ENCODE results near the gene AKR7A2.

Gene AKR7A2

GRCh38 chr1:19311931-19312781 is at the start of gene AKR7A2, which contains the start of gene SLC66A1:
Gene AKR7A2 (minus strand): TSS chr1:19312144. CDS start chr1:19312124, 20 bp downstream.
Gene SLC66A1 (plus strand): TSS chr1:19312326. CDS start chr1:19317678, 5,352 bp downstream.
- DNase-seq = peak; percentile 92

GRCh38 chr1:19360843-19361610 is 49.1 kb upstream of the AKR7A2 start:
- DNase-seq = no peak

- DNase-seq = no peak
Measured at GRCh38 chr1:19360432-19360831, 48.5 kb upstream of the AKR7A2 start.

- no peak for DNase-seq
Measured at GRCh38 chr1:19360016-19360415, 48.1 kb upstream of the AKR7A2 start.

GRCh38 chr1:19359357-19359756 is 47.4 kb upstream of the AKR7A2 start:
- no peak for DNase-seq

GRCh38 chr1:19358710-19359109 is 46.8 kb upstream of the AKR7A2 start:
- no peak for DNase-seq

GRCh38 chr1:19357299-19357986 is 45.5 kb upstream of the AKR7A2 start:
- DNase-seq = no peak

- no peak for DNase-seq
Measured at GRCh38 chr1:19356266-19356665, 44.3 kb upstream of the AKR7A2 start.

- DNase-seq = no peak
Measured at GRCh38 chr1:19354531-19354981, 42.6 kb upstream of the AKR7A2 start.

- no peak for DNase-seq
Measured at GRCh38 chr1:19353596-19353995, 41.7 kb upstream of the AKR7A2 start.

- DNase-seq = no peak
Measured at GRCh38 chr1:19352839-19353238, 40.9 kb upstream of the AKR7A2 start.

GRCh38 chr1:19351873-19352272 is 39.9 kb upstream of the AKR7A2 start:
- no peak for DNase-seq

- DNase-seq = no peak
Measured at GRCh38 chr1:19350566-19350965, 38.6 kb upstream of the AKR7A2 start.

GRCh38 chr1:19349999-19350398 is 38.1 kb upstream of the AKR7A2 start:
- no peak for DNase-seq

GRCh38 chr1:19348441-19349198 is 36.7 kb upstream of the AKR7A2 start:
- no peak for DNase-seq

- no peak for DNase-seq
Measured at GRCh38 chr1:19347533-19348172, 35.7 kb upstream of the AKR7A2 start.

GRCh38 chr1:19346026-19346425 is 34.1 kb upstream of the AKR7A2 start:
- DNase-seq = no peak

GRCh38 chr1:19345391-19345790 is 33.4 kb upstream of the AKR7A2 start:
- DNase-seq = no peak

GRCh38 chr1:19344831-19345230 is 32.9 kb upstream of the AKR7A2 start:
- no peak for DNase-seq

- peak; percentile 25 for DNase-seq
Measured at GRCh38 chr1:19344372-19344810, 32.4 kb upstream of the AKR7A2 start.

GRCh38 chr1:19343617-19344350 is 31.8 kb upstream of the AKR7A2 start:
- no peak for DNase-seq

Data from fibroblast of skin of right biceps (primary cell).